Fibroblast of peridontal ligament (primary cell): ENCODE data around the gene IL23R.
A peak's percentile ranks its signal among the peaks of the same experiment; 100 is the strongest.
"Not testable (repeated sequence)": the region's sequence is repeated elsewhere in the genome, so short reads cannot be mapped to it uniquely, and the experiment has no call there.

Experiments
- DNase-seq: peaks from one replicate; pipeline ENCODE4 v3.0.0-alpha.2; 2010; ENCODE audit errors: extremely low read depth

IL23R gene, protein sequence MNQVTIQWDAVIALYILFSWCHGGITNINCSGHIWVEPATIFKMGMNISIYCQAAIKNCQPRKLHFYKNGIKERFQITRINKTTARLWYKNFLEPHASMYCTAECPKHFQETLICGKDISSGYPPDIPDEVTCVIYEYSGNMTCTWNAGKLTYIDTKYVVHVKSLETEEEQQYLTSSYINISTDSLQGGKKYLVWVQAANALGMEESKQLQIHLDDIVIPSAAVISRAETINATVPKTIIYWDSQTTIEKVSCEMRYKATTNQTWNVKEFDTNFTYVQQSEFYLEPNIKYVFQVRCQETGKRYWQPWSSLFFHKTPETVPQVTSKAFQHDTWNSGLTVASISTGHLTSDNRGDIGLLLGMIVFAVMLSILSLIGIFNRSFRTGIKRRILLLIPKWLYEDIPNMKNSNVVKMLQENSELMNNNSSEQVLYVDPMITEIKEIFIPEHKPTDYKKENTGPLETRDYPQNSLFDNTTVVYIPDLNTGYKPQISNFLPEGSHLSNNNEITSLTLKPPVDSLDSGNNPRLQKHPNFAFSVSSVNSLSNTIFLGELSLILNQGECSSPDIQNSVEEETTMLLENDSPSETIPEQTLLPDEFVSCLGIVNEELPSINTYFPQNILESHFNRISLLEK

DNA sequence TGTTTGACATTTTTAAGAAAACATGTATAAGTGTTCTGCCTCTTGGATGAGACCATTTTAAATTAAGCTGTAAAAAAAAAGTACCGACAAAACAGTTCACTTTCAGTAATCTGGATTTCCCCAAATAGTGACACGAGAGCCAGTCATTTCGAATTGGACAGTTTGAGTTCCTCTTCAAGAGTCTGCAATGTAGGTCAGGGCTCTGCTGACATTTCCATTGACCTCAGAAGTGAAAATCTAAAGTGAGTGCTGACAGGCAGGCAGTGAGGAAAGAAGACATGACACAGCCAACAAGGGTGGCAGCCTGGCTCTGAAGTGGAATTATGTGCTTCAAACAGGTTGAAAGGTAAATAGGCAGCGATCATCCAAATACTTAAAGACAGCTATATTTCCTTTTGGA lies at the start of gene IL23R:
IL23R (plus strand) TSS at position 259 of the 400 bp plus-strand sequence. CDS start 1,667 bp downstream, outside the sequence.
- DNase-seq: no peak

DNA sequence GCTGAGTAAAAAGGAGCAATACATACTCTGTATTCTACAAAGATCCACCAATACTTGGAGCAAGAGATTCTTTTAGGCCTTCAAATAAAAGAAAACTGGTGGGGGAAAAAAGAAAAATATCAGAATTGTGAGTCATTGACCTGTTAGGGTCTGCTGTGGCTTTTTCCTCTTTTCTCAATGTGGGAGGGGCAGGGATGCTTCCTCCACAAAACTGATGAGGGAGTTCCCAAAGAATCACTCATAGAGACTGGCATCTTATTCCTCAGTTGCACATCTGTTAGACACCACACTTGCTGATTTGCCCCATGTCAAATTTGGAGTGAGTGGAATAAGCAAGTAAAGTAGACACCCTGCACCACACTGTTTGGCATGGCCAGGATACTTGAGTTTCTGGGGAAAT lies 48.1 kb upstream of the IL23R start:
- DNase-seq: no peak

DNA sequence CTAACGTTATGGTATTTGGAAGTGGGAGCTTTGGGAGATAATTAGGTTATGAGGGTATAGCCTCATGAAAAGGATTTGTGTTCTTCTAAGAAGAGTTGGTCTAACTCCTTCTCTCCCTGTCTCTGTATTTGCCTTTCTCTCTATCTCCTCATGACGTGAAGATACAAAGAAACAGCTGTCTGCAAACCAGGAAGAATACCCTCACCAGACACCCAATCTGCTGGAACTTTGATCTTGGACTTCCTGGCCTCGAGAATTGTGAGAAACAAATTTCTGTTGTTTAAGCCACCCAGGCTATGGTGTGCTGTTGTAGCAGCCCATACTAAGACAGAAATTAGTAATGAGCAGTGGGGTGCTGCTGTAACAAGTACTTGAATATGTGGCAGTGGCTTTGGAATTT lies 47.6 kb upstream of the IL23R start:
- no peak for DNase-seq

DNA sequence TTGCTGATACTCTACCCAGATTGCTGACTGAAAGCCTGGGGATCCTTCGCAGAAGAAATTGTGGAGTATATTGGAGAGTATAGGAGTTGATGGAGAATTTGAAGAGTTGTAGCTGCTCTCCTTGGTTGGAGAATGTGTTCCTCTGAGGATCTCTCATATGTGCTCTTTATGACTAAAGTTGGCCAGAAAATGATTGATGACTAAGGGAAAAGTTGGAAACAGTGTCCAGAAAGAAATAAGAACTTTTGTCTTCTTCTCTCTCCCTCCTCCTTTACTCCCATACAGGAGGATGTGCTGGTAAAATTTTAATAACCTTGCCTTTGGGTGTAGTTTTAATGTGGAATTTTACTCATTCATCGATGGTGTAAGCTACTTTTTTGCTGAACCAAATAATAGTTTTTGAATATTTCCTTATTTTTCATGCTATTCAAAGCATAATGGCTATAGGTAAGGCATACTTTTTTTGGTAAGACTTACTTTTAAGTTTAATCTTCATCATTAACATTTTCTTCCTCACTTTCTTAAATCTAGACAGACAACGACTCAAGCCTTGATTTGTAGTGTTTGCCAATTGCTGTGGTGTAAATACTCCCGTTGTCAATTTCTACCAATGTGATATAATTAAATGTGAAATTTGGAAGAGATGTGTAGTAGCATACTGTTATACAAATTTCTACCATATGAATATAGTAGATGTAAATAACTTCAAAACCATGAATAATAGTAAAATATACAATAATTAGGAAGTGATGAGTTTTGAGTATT lies 45.2 kb upstream of the IL23R start:
- no peak for DNase-seq

DNA sequence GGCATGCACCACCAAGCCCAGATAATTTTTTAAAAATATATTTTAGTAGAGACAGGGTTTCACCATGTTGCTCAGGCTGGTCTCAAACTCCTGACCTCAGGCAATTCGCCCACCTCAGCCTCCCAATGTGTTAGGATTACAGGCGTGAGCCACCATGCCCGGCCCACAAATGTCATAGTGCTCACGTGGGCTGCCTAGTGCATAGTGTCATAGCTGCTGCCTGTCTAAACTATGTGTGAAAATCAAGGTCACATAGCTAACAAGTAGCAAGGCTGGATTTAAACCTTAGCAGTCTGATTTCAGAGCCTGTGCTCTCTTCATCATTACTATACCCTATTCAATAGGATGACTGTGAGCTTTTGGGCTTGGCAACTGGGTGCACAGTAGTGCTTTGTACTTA lies 41.8 kb upstream of the IL23R start:
- DNase-seq: no peak

DNA sequence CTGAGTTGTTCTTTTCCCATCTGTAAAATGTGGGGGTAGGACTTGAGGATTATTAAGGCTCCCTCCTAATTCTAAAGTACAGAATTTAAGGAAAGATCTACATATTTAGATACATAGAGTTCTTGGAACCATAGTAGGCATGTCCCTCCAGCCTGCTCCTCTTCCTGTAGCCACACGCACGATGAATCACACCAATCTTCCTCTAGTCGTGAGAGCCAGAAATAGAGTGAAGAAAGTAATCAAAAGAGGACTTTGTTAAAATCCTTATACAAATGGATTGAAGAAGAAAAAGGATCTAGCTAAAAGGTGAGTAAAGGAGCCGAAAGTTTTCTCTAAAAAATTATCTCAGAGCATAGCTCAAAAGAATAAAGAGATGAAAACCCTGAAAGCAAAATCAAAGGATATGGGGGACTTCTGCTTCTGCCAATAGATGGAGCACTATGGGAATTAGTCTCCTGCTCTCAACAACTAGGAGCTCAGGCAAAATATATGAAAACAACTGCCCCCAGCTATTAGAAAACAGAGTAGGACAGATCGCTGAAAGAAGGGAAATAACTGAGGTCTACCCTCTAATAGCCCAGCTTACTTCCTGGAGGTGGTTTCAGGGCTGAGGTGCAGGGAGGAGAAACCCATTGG lies 40.0 kb upstream of the IL23R start:
- DNase-seq: peak; percentile 18

DNA sequence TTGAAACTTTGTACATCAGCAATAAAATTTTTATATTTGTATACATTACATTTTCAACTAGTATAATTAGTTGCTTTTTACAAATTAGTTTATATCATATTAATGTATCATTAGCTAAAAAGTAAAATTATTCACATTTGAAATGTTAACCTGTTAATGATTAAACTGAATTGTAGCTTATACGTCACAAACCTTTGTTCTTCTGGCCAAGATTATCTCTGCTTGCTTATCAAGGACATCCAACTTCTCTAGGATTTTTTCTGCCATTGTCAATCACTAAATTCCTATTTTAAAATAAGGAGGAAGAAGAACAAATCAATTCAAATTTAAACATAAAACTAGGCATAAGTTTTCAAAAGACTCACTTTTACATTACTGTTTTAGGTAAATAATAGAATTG lies 39.3 kb upstream of the IL23R start:
- DNase-seq: no peak

DNA sequence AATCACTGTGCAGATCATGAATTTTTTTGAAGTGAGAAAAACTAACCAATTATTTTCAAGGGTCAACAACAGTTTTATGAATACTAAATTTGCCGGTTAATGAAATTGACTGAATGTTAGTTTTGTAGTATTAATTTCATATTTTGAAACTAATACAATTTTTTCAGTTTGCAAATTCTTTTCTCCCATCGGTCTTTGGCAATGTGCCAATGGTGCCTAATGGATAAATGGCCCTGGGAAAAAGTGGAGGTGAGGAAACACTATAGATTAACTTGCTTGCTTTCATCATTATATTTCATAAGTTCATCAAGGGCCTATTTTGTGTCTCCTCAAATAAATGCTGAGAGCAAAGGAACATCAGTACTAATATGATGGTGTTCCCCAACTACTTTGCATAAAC lies 35.6 kb upstream of the IL23R start:
- no peak for DNase-seq

DNA sequence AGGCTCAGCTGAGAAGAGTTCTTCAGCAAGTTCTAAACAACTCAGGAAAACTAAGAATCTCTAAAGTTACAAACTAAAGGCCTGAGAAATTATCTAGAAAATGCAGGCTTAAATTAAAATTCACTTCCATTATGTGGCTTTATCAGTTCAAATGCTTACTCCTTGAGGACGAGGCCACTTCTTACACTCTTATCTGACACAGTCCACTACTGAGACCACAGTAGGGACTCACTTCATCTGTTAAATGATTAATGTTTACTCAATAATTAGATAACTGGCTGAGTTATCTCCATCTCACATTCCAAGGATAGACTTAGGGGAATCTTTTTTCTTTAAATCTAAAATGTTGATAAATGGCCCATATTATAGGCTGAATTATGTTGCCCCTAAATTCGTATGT lies 33.1 kb upstream of the IL23R start:
- DNase-seq: no peak

DNA sequence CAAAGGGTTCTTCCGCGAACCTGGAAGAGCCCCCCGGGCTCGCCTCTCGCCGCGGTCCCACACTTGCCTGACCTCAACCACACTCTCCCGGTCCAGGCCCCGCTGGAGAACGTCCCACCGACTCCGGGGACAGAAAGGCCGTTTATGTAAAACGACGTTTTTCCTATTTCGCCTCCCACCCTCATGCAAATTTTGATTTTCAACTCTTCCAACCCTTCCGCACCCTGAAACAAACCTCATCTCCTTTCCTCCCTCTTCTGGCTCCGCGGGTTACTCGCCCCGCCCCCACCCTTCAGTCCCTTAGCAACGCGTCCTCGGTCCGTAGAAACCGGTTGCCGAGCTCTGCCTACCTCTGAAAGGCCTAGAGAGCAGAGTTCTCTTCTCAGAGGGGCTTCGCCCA lies 31.6 kb upstream of the IL23R start, which contains the start of gene C1orf141:
C1orf141 (minus strand) TSS at position 276 of the 400 bp plus-strand sequence. CDS start 7,730 bp downstream, outside the sequence.
- no peak for DNase-seq

DNA sequence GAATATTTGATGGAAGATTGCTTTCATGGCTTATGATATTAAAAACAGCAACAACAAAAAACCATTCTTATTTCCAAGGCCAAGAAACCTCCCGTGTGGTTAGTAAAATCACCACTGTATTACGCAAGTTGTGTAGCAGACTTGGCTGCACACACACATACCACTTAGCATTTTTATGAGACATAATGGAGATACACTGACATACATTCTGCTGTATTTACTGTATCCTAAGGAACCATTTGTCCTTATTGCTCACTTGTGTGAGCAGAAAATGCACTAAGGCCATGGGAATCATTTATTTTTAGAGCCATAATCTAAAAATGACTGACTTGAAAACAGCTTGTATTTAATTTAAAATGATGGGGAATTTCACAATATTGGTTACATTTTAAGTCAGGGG lies 30.9 kb upstream of the IL23R start:
- peak; percentile 92 for DNase-seq

DNA sequence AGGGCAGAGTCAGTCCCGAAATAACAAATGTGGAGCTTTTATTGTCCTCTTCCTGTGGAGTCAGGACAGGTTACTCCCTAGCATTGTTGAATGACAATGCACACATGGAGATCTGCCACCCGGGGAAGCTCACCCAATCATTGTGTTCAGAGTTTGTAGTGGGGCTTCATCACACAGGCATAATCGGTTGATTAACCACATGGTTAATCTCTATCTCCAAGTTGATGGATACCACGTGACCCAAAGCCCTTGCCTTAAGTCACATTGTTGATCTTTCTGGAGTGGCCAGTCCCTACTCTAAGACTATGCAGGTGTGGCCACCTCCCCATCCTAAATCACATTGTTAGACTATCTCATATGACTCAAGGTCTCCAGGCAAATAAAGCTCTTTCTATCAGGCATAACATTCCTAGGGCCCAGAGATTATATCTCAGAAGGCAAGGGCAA lies 28.9 kb upstream of the IL23R start:
- DNase-seq: no peak

DNA sequence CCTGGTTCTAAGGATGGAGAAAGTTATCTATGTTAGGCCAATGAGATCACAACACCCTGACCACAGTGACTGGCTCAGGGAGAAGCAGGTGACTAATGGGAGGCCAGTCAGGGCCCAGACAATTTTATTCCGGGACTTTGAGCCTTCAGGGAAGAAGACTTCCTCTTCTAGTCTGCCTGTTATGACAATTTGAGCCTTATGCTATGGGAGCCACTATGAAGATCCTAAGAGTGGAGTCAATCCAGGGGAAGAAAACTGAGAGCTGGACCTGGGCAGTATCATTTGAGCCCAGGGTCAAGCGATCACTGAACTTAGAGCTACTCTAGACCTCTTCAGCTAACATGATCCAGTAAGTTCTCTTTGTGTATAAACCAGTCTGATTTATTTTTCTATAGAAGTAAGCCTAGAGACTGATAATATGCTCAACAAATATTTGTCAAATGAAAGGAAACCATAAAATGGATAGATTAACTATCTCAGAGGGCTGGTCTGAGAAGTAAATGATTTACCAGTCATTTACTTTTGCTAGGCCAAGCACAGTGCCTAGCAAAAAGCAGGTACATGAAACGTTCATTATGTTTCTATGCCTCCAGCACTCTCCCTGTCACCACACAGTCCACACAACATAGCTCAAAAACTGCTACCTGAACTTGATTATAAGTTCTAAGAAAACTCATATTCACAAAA lies 27.3 kb upstream of the IL23R start:
- DNase-seq: no peak

DNA sequence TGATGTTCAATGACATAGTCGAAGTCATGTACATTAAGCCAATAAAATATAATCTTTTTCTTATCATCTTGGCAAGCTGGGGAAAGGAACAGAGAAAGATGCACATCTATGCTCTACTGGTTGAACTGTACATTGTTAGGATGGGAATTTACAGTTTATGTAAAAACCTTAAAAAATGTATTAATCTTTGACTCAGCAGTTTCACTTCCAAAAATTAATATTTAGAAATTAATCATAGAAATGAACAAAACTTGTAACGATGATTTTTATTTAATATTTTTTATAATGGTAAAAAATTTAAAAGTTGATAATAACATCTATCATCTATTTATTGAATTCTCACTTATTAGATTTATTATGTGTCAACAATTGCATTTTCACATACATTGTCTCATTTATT lies 25.8 kb upstream of the IL23R start:
- no peak for DNase-seq

DNA sequence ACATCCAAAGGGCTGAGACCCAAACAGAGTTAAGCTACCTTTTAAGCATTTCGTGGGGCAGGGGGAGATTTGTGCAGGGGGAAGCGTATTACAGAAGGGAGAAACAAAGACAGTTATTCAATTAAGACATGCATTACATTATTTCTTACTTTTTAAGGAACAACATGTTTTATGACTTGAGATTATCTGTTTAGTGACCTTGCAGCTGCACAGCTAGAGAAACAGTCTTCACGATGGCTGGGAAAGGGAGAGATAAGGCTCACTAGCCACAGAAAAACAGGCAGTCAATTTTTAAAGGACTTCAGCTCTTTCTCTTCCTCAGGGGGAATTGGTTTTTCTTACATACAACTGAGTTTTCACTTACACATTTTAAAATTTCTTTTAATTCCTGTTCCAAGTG lies 24.4 kb upstream of the IL23R start:
- DNase-seq: not testable (repeated sequence)

DNA sequence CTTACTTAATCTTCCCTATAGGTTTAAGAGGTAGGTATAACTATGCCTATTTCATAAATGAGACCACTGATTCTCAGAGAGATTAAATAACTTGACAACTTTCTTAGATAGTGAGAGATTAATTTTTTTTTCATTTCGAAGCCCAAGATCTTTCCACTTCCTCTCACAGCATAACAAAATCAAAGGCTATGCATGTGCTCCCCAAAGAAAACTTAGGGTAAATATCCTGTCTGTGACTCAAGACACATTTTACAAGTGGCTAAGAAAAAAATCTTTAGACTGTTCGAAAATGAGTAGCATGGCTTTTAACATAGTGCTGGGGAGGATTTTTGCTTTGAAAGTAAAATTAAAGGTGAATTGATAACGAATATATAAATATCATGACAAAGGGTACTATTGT lies 23.3 kb upstream of the IL23R start:
- no peak for DNase-seq

DNA sequence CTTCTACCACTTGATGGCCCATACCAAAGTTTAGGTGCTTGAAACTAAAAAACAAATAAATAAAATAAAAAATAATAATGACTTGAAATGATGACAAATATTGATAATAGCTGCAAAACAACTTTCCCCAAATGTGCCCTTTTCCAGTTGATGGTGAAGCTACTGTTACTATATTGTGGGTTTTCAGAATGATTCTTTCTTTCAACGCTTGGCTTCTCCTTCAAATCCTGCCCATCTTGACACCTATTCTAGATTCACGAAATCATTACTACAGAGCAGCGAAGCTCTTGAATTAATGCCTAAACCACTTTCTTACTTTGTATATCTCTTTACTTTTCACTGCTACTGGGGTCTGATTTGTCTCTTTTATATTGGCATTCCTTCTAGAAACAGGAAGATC lies 22.3 kb upstream of the IL23R start:
- DNase-seq: no peak

DNA sequence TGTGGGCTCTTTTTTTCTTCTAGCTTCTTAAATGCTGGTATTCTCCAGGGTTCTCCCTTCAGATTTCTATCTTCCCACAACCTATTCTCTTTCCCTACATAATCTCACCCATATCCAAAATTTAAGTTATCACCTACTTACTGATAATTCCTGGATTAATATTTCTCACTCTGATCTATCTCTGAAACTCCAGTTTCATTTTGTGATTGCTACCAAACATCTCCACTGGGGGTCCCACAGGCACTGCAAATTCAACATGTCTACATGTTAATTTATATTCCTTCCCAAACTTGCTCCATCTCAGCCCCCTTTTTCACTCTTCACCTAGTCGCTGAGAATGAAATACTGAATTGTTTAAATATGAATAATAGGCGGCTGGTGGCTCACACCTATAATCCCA lies 21.6 kb upstream of the IL23R start:
- peak; percentile 15 for DNase-seq

DNA sequence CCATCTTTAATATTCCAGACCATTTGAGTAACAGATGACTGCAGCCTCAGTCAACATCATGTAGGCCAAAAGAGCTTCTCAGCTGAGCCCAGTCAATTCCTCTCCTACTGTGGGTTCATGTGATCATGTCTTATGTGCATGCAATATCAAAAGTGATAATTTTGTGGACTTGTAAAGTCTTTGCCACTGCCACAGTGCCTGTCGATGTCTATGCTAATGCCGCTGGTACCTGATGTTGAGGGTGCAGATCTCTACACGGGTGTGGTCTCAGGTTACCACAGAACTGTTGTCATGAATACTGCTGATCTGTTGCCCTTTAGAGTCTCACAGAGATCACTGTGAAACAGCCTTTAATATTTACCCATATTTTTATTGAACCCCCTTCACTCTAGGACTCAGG lies 20.2 kb upstream of the IL23R start:
- no peak for DNase-seq

DNA sequence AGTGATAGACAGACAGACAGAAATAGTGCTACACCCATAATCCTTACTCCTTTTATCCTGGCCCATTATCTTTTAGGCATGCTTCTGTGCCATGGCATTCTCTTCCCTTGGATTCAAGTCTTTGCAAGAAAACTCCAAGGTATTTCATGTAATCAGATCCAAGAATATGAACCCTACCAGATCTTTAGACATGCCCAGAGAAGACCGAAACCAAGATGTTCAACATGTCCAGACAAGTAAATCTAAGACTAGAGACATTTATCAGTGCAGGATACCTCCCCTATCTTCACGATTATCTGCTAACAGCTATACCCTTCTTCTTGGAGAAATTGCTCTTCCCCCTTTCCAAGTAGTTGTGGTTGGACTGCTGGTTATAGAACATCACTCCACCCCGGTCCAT lies 19.7 kb upstream of the IL23R start:
- no peak for DNase-seq

DNA sequence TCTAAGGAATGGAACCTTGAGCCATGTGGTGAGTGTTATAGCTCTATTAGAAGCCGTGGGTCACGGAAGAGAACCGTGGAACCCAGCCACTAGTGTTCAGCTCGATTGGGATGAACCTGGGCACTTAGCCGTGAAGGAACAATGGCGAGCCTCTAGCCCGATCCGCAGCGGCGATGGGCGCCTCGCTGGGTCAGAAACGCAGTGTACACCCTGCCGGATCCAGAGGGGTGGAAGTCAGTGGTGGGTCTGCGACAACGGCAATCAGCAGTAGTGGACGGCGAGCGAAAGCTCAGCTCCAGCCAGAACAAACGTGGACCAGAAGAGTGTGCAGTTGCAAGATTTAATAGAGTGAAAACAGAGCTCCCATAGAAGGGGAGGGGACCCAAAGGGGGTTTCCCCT lies 18.3 kb upstream of the IL23R start:
- not testable (repeated sequence) for DNase-seq
